GM12801 (cell line): Measurements from ENCODE around the gene MEI1.

Experiments
- CTCF ChIP-seq: IDR thresholded peaks from one replicate; pipeline ENCODE4 v1.5.1; 2011; ENCODE audit warnings: control low read depth; ENCODE audit not compliant: insufficient read length; ENCODE audit errors: extremely low read depth

The MEI1 gene

GRCh38 chr22:41772645-41773044 is 73.3 kb downstream of the MEI1 start:
- TF ChIP-seq CTCF, result no peak

- TF ChIP-seq CTCF, result no peak
Measured at GRCh38 chr22:41775338-41775737, 76.0 kb downstream of the MEI1 start.

- TF ChIP-seq CTCF, result no peak
Measured at GRCh38 chr22:41775976-41776375, 76.7 kb downstream of the MEI1 start.

- no peak for TF ChIP-seq CTCF
Measured at GRCh38 chr22:41776381-41776780, 77.1 kb downstream of the MEI1 start.

- TF ChIP-seq CTCF, result no peak
Measured at GRCh38 chr22:41777749-41778425, 78.6 kb downstream of the MEI1 start.

GRCh38 chr22:41779929-41780505 is 80.7 kb downstream of the MEI1 start:
- TF ChIP-seq CTCF, result no peak

GRCh38 chr22:41780746-41781505 is 81.6 kb downstream of the MEI1 start:
- no peak for TF ChIP-seq CTCF
